Sigmoid colon (tissue), 4 donors: ENCODE results near the gene CD99.

ENCODE experiments used
- EP300 ChIP-seq, 4 donors: sonication (generic); formaldehyde crosslinking; IDR thresholded peaks; one replicate each; pipeline ENCODE4 v1.6.1; 2017; ENCODE audit warnings: antibody characterized with exemption in 4 of 4
- POLR2A ChIP-seq, 2 donors: fragments of 450-650 bp; IDR thresholded peaks; one replicate each; pipeline ENCODE4 v1.6.1; 2016; ENCODE audit warnings: antibody characterized with exemption in 2 of 2, mild to moderate bottlenecking in 2 of 2, moderate library complexity in 2 of 2
- POLR2AphosphoS5 ChIP-seq, 4 donors: sonication (generic); formaldehyde crosslinking; IDR thresholded peaks; one replicate each; pipeline ENCODE4 v1.6.1; 2017; ENCODE audit warnings: antibody characterized with exemption in 4 of 4
- TF ChIP-seq, protein P1 (sequence below), 4 experiments: fragments of 450-650 bp in 3 of 4; fragments of 200-600 bp in 1 of 4; IDR thresholded peaks; one replicate each; pipeline ENCODE4 v1.5.1; 2016 to 2019; ENCODE audit warnings: antibody characterized with exemption in 4 of 4, mild to moderate bottlenecking in 3 of 4, moderate library complexity in 2 of 4

- TF ChIP-seq, protein P1, sequence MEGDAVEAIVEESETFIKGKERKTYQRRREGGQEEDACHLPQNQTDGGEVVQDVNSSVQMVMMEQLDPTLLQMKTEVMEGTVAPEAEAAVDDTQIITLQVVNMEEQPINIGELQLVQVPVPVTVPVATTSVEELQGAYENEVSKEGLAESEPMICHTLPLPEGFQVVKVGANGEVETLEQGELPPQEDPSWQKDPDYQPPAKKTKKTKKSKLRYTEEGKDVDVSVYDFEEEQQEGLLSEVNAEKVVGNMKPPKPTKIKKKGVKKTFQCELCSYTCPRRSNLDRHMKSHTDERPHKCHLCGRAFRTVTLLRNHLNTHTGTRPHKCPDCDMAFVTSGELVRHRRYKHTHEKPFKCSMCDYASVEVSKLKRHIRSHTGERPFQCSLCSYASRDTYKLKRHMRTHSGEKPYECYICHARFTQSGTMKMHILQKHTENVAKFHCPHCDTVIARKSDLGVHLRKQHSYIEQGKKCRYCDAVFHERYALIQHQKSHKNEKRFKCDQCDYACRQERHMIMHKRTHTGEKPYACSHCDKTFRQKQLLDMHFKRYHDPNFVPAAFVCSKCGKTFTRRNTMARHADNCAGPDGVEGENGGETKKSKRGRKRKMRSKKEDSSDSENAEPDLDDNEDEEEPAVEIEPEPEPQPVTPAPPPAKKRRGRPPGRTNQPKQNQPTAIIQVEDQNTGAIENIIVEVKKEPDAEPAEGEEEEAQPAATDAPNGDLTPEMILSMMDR (IDR thresholded peaks at IDR 0.05), result no peak
- no peak for TF ChIP-seq EP300 (IDR thresholded peaks at IDR 0.05)
- TF ChIP-seq POLR2A (IDR thresholded peaks at IDR 0.05), result no peak
- TF ChIP-seq POLR2AphosphoS5 (IDR thresholded peaks at IDR 0.05), result no peak
These were observed 97.9 kb downstream of the CD99 start for GRCh38 chrX:2788980-2789379.
